Measurements from ENCODE around the gene NFAT5. TPM values are rescaled to one million over a fixed set of nuclear protein-coding genes. Genes with fewer than 3 reads are reported as not detected.
"Not testable (repeated sequence)": the region's sequence is repeated elsewhere in the genome, so short reads cannot be mapped to it uniquely, and the experiment has no call there.

The NFAT5 gene
- total RNA-seq, 1 donor from 2014 or later: 30.5 TPM

GRCh38 chr16:69707920-69708683 lies 142.3 kb downstream of the NFAT5 start:
- DNase-seq: no peak

- DNase-seq: peak; percentile 78
Measured at GRCh38 chr16:69709456-69710084, 143.8 kb downstream of the NFAT5 start.

- peak; percentile 31 for DNase-seq
Measured at GRCh38 chr16:69711115-69711740, 145.5 kb downstream of the NFAT5 start.

GRCh38 chr16:69712277-69712676 lies 146.5 kb downstream of the NFAT5 start:
- DNase-seq: no peak

GRCh38 chr16:69712914-69713581 lies 147.3 kb downstream of the NFAT5 start:
- no peak for DNase-seq

- DNase-seq: no peak
Measured at GRCh38 chr16:69717066-69717465, 151.3 kb downstream of the NFAT5 start.

- DNase-seq: no peak
Measured at GRCh38 chr16:69718111-69718764, 152.5 kb downstream of the NFAT5 start.

GRCh38 chr16:69720822-69721430 lies 155.2 kb downstream of the NFAT5 start:
- DNase-seq: no peak

- DNase-seq: no peak
Measured at GRCh38 chr16:69721441-69721957, 155.7 kb downstream of the NFAT5 start.

- no peak for DNase-seq
Measured at GRCh38 chr16:69724414-69724873, 158.7 kb downstream of the NFAT5 start.

- DNase-seq: peak; percentile 49
Measured at GRCh38 chr16:69724981-69725479, 159.3 kb downstream of the NFAT5 start.

- no peak for DNase-seq
Measured at GRCh38 chr16:69725480-69726312, 159.9 kb downstream of the NFAT5 start.

GRCh38 chr16:69726313-69727060 lies 160.7 kb downstream of the NFAT5 start, which contains the start of gene NQO1:
Gene NQO1 (minus strand): TSS chr16:69726560. CDS start chr16:69726439, 121 bp downstream.
- DNase-seq: peak; percentile 97

- DNase-seq: no peak
Measured at GRCh38 chr16:69727916-69728270, 162.1 kb downstream of the NFAT5 start.

- not testable (repeated sequence) for DNase-seq
Measured at GRCh38 chr16:69729030-69729429, 163.3 kb downstream of the NFAT5 start.

- not testable (repeated sequence) for DNase-seq
Measured at GRCh38 chr16:69731280-69731679, 165.5 kb downstream of the NFAT5 start.

- no peak for DNase-seq
Measured at GRCh38 chr16:69732101-69732500, 166.3 kb downstream of the NFAT5 start.

GRCh38 chr16:69741519-69741918 lies 175.8 kb downstream of the NFAT5 start:
- no peak for DNase-seq

- DNase-seq: peak; percentile 80
Measured at GRCh38 chr16:69741951-69742904, 176.5 kb downstream of the NFAT5 start.

Measured in dermis blood vessel endothelial cell (primary cell).